Brain microvascular endothelial cell (primary cell): ENCODE results near the gene WSB2.
"Not testable (repeated sequence)": the region's sequence is repeated elsewhere in the genome, so short reads cannot be mapped to it uniquely, and the experiment has no call there.

Experiments
- DNase-seq: peaks from one replicate; pipeline ENCODE4 v3.0.0-alpha.2; 2020
- H3K27ac ChIP-seq: fragments of 250-450 bp; sonication (Bioruptor Pico); 2 replicates; pipeline ENCODE4 v1.5.1; 2020; ENCODE audit warnings: mild to moderate bottlenecking, moderate library complexity
- H3K27me3 ChIP-seq: fragments of 250-450 bp; sonication (Bioruptor Pico); replicated peaks from 2 replicates; pipeline ENCODE4 v1.5.1; 2020; ENCODE audit warnings: mild to moderate bottlenecking
- H3K36me3 ChIP-seq: fragments of 250-450 bp; sonication (Bioruptor Pico); replicated peaks from 2 replicates; pipeline ENCODE4 v1.5.1; 2020; ENCODE audit warnings: mild to moderate bottlenecking
- H3K4me3 ChIP-seq: 2 replicates; pipeline ENCODE4 v1.5.1; 2011; ENCODE audit warnings: low read depth, mild to moderate bottlenecking, control low read depth, low read length, moderate library complexity
- CTCF ChIP-seq: IDR thresholded peaks from 2 replicates; pipeline ENCODE4 v1.5.1; 2011; ENCODE audit warnings: low read depth, mild to moderate bottlenecking, moderate library complexity, low read length, control low read depth, inconsistent platforms; ENCODE audit errors: missing control alignments
- in situ Hi-C: cut with HindIII; loops from 2 replicates; pipeline ENCODE4 v1.10.0; 2017; ENCODE audit warnings: low sequenced_read_pairs, low pct_ligation_motif_present

WSB2 gene

GRCh38 chr12:118011961-118012360 is 49.0 kb downstream of the WSB2 start:
- no peak for DNase-seq
- H3K27ac ChIP-seq: no peak overlapping the region
- no peaks in the 10 kb centered on the region for H3K27me3 ChIP-seq
- no peak for TF ChIP-seq CTCF
- H3K4me3 ChIP-seq: no peak overlapping the region
- no peaks in the 10 kb centered on the region for H3K36me3 ChIP-seq
- in situ Hi-C loops: no loop called here

GRCh38 chr12:118011377-118011776 is 49.6 kb downstream of the WSB2 start:
- in situ Hi-C loops: no loop called here
- no peak for TF ChIP-seq CTCF

GRCh38 chr12:118010903-118011302 is 50.1 kb downstream of the WSB2 start:
- Histone ChIP-seq H3K27me3 (no peaks in the 10 kb centered on the region), H3K27ac (no peak overlapping the region), H3K36me3 (no peaks in the 10 kb centered on the region), H3K4me3 (no peak overlapping the region)
- no peak for DNase-seq
- TF ChIP-seq CTCF: no peak
- in situ Hi-C loops: no loop called here

More at GRCh38 chr12:118011377-118011776, 49.6 kb downstream of the WSB2 start:
- Histone ChIP-seq H3K4me3 (no peak overlapping the region), H3K27me3 (no peaks in the 10 kb centered on the region), H3K27ac (no peak overlapping the region), H3K36me3 (no peaks in the 10 kb centered on the region)
- no peak for DNase-seq

GRCh38 chr12:117999806-118000205 is 61.2 kb downstream of the WSB2 start:
- H3K36me3 ChIP-seq, H3K27ac ChIP-seq, in situ Hi-C loops, DNase-seq, H3K27me3 ChIP-seq, H3K4me3 ChIP-seq: not testable (repeated sequence)

- H3K27me3 ChIP-seq: no peaks in the 10 kb centered on the region
- no peak for DNase-seq
- in situ Hi-C loops: no loop called here
- no peak overlapping the region for H3K4me3 ChIP-seq
- H3K27ac ChIP-seq: no peak overlapping the region
- no peaks in the 10 kb centered on the region for H3K36me3 ChIP-seq
- no peak for TF ChIP-seq CTCF
Measured at GRCh38 chr12:117998719-117999118, 62.3 kb downstream of the WSB2 start.

- Histone ChIP-seq H3K27ac (no peak overlapping the region), H3K27me3 (no peaks in the 10 kb centered on the region), H3K36me3 (no peaks in the 10 kb centered on the region), H3K4me3 (no peak overlapping the region)
- no peak for TF ChIP-seq CTCF
- in situ Hi-C loops: no loop called here
- DNase-seq: no peak
Measured at GRCh38 chr12:117994551-117995438, 66.2 kb downstream of the WSB2 start.
